Left forelimb (tissue), 1 donor: ENCODE data around the gene ACER1.
"Not testable (repeated sequence)": the region's sequence is repeated elsewhere in the genome, so short reads cannot be mapped to it uniquely, and the experiment has no call there.

Source experiments
- DNase-seq: peaks from one replicate; pipeline ENCODE4 v3.0.0-alpha.2; 2018; ENCODE audit warnings: low spot score

ACER1 gene

GRCh38 chr19:6355321-6356040 is 22.1 kb upstream of the ACER1 start:
- not testable (repeated sequence) for DNase-seq

- no peak for DNase-seq
Measured at GRCh38 chr19:6354098-6354674, 20.8 kb upstream of the ACER1 start.

- DNase-seq: no peak
Measured at GRCh38 chr19:6352381-6353165, 19.2 kb upstream of the ACER1 start.

GRCh38 chr19:6350688-6351087 is 17.3 kb upstream of the ACER1 start:
- no peak for DNase-seq

- DNase-seq: not testable (repeated sequence)
Measured at GRCh38 chr19:6349271-6349670, 15.9 kb upstream of the ACER1 start.

- DNase-seq: no peak
Measured at GRCh38 chr19:6343462-6343861, 10.1 kb upstream of the ACER1 start.

- DNase-seq: no peak
Measured at GRCh38 chr19:6340493-6341201, 7.2 kb upstream of the ACER1 start.

GRCh38 chr19:6334490-6335285 is 1.3 kb upstream of the ACER1 start:
- no peak for DNase-seq

GRCh38 chr19:6326815-6327214 is 6.6 kb downstream of the ACER1 start:
- no peak for DNase-seq

GRCh38 chr19:6325614-6326013 is 7.8 kb downstream of the ACER1 start:
- DNase-seq: no peak

- DNase-seq: no peak
Measured at GRCh38 chr19:6324757-6325156, 8.7 kb downstream of the ACER1 start.

GRCh38 chr19:6322284-6322683 is 11.1 kb downstream of the ACER1 start:
- no peak for DNase-seq

- DNase-seq: no peak
Measured at GRCh38 chr19:6319376-6319775, 14.0 kb downstream of the ACER1 start.

- no peak for DNase-seq
Measured at GRCh38 chr19:6318772-6319171, 14.6 kb downstream of the ACER1 start.

- DNase-seq: not testable (repeated sequence)
Measured at GRCh38 chr19:6315646-6316045, 17.8 kb downstream of the ACER1 start.

- DNase-seq: no peak
Measured at GRCh38 chr19:6313398-6313969, 19.9 kb downstream of the ACER1 start.

- no peak for DNase-seq
Measured at GRCh38 chr19:6312018-6312417, 21.4 kb downstream of the ACER1 start.

GRCh38 chr19:6298413-6298812 is 35.0 kb downstream of the ACER1 start:
- DNase-seq: no peak

- no peak for DNase-seq
Measured at GRCh38 chr19:6297202-6297601, 36.2 kb downstream of the ACER1 start.

GRCh38 chr19:6292006-6292405 is 41.4 kb downstream of the ACER1 start:
- DNase-seq: no peak

- no peak for DNase-seq
Measured at GRCh38 chr19:6288737-6289136, 44.7 kb downstream of the ACER1 start.
